ENCODE data around the gene ADARB2.

Gene ADARB2

GRCh38 chr10:1594372-1595241 is 142.7 kb downstream of the ADARB2 start:
- no peaks in the 10 kb centered on the region for H3K4me1 ChIP-seq (ENCODE audit: control insufficient read depth, insufficient read depth, low read length, unreplicated experiment)

GRCh38 chr10:1591742-1592141 is 145.6 kb downstream of the ADARB2 start:
- Histone ChIP-seq H2AFZ (ENCODE audit: low read length, unreplicated experiment) (no peak overlapping the region), H3K4me1 (ENCODE audit: control insufficient read depth, insufficient read depth, low read length, unreplicated experiment) (no peaks in the 10 kb centered on the region), H3K79me2 (ENCODE audit: control insufficient read depth, insufficient read depth, low read length, unreplicated experiment) (no peaks in the 10 kb centered on the region), H3K4me3 (ENCODE audit: low read depth, low read length) (no peak overlapping the region), H3K27me3 (ENCODE audit: insufficient read depth, low read length) (no peaks in the 10 kb centered on the region), H3K36me3 (ENCODE audit: insufficient read depth, low read length) (no peaks in the 10 kb centered on the region), H3K27ac (ENCODE audit: low read depth, low read length) (no peak overlapping the region)

More at GRCh38 chr10:1594372-1595241, 142.7 kb downstream of the ADARB2 start:
- Histone ChIP-seq H3K4me3 (ENCODE audit: low read depth, low read length) (no peak overlapping the region), H3K27me3 (ENCODE audit: insufficient read depth, low read length) (no peaks in the 10 kb centered on the region), H3K27ac (ENCODE audit: low read depth, low read length) (no peak overlapping the region), H2AFZ (ENCODE audit: low read length, unreplicated experiment) (no peak overlapping the region), H3K36me3 (ENCODE audit: insufficient read depth, low read length) (no peaks in the 10 kb centered on the region), H3K79me2 (ENCODE audit: control insufficient read depth, insufficient read depth, low read length, unreplicated experiment) (no peaks in the 10 kb centered on the region)

- Histone ChIP-seq H3K4me3 (ENCODE audit: low read depth, low read length) (no peak overlapping the region), H3K4me1 (ENCODE audit: control insufficient read depth, insufficient read depth, low read length, unreplicated experiment) (no peaks in the 10 kb centered on the region), H2AFZ (ENCODE audit: low read length, unreplicated experiment) (no peak overlapping the region), H3K27me3 (ENCODE audit: insufficient read depth, low read length) (no peaks in the 10 kb centered on the region), H3K79me2 (ENCODE audit: control insufficient read depth, insufficient read depth, low read length, unreplicated experiment) (no peaks in the 10 kb centered on the region), H3K27ac (ENCODE audit: low read depth, low read length) (no peak overlapping the region), H3K36me3 (ENCODE audit: insufficient read depth, low read length) (no peaks in the 10 kb centered on the region)
Observed at GRCh38 chr10:1591045-1591444, 146.3 kb downstream of the ADARB2 start.

DNA sequence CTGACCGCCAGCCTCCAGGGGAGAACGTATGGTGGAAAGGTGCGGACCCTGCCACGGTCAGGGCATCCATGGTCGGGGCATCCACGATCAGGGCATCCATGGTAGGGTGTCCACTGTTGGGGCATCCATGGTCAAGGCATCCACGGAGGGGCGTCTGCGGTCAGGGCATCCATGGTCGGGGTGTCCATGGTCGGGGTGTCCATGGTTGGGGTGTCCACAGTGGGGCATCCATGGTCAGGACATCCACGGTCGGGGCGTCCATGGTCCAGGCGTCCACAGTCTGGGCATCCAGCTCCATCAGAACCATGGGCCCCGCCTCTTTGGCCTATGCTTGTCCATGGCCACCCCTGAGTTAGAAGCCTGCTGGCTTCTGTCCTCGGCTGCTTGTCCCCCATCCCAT is 148.1 kb downstream of the ADARB2 start:
- Histone ChIP-seq H3K36me3 (ENCODE audit: insufficient read depth, low read length) (no peaks in the 10 kb centered on the region), H3K4me1 (ENCODE audit: control insufficient read depth, insufficient read depth, low read length, unreplicated experiment) (no peaks in the 10 kb centered on the region), H3K27me3 (ENCODE audit: insufficient read depth, low read length) (no peaks in the 10 kb centered on the region), H3K4me3 (ENCODE audit: low read depth, low read length) (no peak overlapping the region), H3K27ac (ENCODE audit: low read depth, low read length) (no peak overlapping the region), H3K79me2 (ENCODE audit: control insufficient read depth, insufficient read depth, low read length, unreplicated experiment) (no peaks in the 10 kb centered on the region), H2AFZ (ENCODE audit: low read length, unreplicated experiment) (no peak overlapping the region)

DNA sequence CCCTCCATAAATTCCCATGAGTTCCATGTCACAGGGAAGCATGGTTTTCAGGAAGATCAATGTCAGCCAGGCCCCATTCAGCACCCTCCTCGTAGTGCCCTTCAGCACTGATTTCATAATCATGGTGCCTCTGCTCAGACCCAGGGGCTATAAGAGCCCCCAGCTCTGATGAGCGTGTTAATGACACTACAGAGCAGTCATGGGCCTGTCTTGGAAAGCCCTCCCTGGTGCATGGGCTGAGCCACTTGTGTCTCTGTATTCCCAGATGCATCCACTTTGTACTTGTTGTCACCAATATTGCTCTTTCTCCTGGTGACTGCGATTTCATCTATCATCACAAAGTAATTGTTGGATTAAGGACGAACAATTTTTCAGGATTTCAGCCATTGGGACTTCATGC is 154.6 kb downstream of the ADARB2 start:
- H3K4me1 ChIP-seq (ENCODE audit: control insufficient read depth, insufficient read depth, low read length, unreplicated experiment): no peaks in the 10 kb centered on the region
- no peak overlapping the region for H2AFZ ChIP-seq (ENCODE audit: low read length, unreplicated experiment)
- H3K79me2 ChIP-seq (ENCODE audit: control insufficient read depth, insufficient read depth, low read length, unreplicated experiment): no peaks in the 10 kb centered on the region
- H3K36me3 ChIP-seq (ENCODE audit: insufficient read depth, low read length): no peaks in the 10 kb centered on the region
- no peaks in the 10 kb centered on the region for H3K27me3 ChIP-seq (ENCODE audit: insufficient read depth, low read length)
- H3K27ac ChIP-seq (ENCODE audit: low read depth, low read length): no peak overlapping the region
- no peak overlapping the region for H3K4me3 ChIP-seq (ENCODE audit: low read depth, low read length)

GRCh38 chr10:1581189-1581588 is 156.1 kb downstream of the ADARB2 start:
- no peaks in the 10 kb centered on the region for H3K36me3 ChIP-seq (ENCODE audit: insufficient read depth, low read length)
- H2AFZ ChIP-seq (ENCODE audit: low read length, unreplicated experiment): no peak overlapping the region
- H3K27ac ChIP-seq (ENCODE audit: low read depth, low read length): no peak overlapping the region
- H3K4me1 ChIP-seq (ENCODE audit: control insufficient read depth, insufficient read depth, low read length, unreplicated experiment): no peaks in the 10 kb centered on the region
- no peaks in the 10 kb centered on the region for H3K27me3 ChIP-seq (ENCODE audit: insufficient read depth, low read length)
- no peak overlapping the region for H3K4me3 ChIP-seq (ENCODE audit: low read depth, low read length)
- no peaks in the 10 kb centered on the region for H3K79me2 ChIP-seq (ENCODE audit: control insufficient read depth, insufficient read depth, low read length, unreplicated experiment)

GRCh38 chr10:1579671-1580070 is 157.7 kb downstream of the ADARB2 start:
- H3K27ac ChIP-seq (ENCODE audit: low read depth, low read length): no peak overlapping the region

DNA sequence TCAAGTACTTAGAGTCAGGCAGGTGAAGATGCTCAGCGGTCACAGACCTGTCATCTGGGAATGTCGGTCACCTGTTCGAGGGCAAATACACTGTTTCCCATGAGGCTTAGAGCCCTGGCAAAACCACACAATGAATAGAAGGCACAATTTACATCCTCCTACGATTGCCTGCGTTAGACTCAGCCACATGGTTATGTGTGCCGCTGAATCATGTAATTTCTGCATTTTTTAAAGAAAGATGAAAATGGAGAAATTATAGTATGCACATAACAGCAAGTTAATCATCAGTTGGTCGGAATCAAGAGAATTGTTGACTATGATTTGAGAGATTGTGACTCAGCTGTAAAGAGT is 158.2 kb downstream of the ADARB2 start:
- no peaks in the 10 kb centered on the region for H3K79me2 ChIP-seq (ENCODE audit: control insufficient read depth, insufficient read depth, low read length, unreplicated experiment)
- no peak overlapping the region for H3K4me3 ChIP-seq (ENCODE audit: low read depth, low read length)
- H3K27me3 ChIP-seq (ENCODE audit: insufficient read depth, low read length): no peaks in the 10 kb centered on the region
- no peaks in the 10 kb centered on the region for H3K36me3 ChIP-seq (ENCODE audit: insufficient read depth, low read length)
- H3K4me1 ChIP-seq (ENCODE audit: control insufficient read depth, insufficient read depth, low read length, unreplicated experiment): no peaks in the 10 kb centered on the region
- no peak overlapping the region for H2AFZ ChIP-seq (ENCODE audit: low read length, unreplicated experiment)
- no peak overlapping the region for H3K27ac ChIP-seq (ENCODE audit: low read depth, low read length)

More at GRCh38 chr10:1579671-1580070, 157.7 kb downstream of the ADARB2 start:
- no peaks in the 10 kb centered on the region for H3K4me1 ChIP-seq (ENCODE audit: control insufficient read depth, insufficient read depth, low read length, unreplicated experiment)
- no peak overlapping the region for H2AFZ ChIP-seq (ENCODE audit: low read length, unreplicated experiment)
- no peaks in the 10 kb centered on the region for H3K27me3 ChIP-seq (ENCODE audit: insufficient read depth, low read length)
- no peaks in the 10 kb centered on the region for H3K79me2 ChIP-seq (ENCODE audit: control insufficient read depth, insufficient read depth, low read length, unreplicated experiment)
- no peak overlapping the region for H3K4me3 ChIP-seq (ENCODE audit: low read depth, low read length)
- no peaks in the 10 kb centered on the region for H3K36me3 ChIP-seq (ENCODE audit: insufficient read depth, low read length)

DNA sequence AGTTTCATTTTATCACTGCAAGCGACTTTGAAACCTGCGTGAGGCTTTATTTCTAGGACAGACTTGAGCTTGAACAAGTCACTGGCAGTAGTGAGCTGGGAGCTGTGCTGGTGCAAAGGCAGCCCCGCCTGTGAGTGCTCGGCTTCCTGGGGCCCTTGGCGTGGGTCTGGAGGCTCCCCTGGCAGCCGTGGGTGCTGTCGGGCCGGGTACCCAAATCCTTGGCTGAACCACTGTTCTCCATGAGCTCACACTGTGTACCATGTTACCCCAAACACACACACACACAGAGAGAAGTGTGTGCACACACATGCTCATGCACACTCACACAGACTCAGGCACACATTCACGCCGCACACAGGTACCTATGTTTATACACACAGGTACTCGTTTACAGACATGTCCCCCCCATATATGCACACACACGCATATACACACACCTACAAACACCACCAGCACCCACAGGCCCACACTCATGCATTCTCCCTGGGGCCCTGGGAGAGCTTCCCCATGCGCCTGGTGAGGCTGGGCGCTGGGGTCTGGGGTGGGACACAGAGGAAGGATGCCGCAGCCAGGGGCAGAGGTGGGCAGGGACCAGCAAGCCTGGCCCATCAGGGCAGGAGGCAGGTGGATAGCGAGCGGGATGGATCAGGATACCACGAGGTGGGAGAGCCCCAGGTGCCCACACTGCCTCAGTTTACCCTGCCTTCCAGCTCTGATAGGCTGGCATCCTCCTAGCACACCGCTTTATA is 158.8 kb downstream of the ADARB2 start:
- H3K4me3 ChIP-seq (ENCODE audit: low read depth, low read length): no peak overlapping the region
- no peaks in the 10 kb centered on the region for H3K4me1 ChIP-seq (ENCODE audit: control insufficient read depth, insufficient read depth, low read length, unreplicated experiment)
- no peaks in the 10 kb centered on the region for H3K27me3 ChIP-seq (ENCODE audit: insufficient read depth, low read length)

GRCh38 chr10:1577945-1578344 is 159.4 kb downstream of the ADARB2 start:
- no peak overlapping the region for H2AFZ ChIP-seq (ENCODE audit: low read length, unreplicated experiment)
- H3K27me3 ChIP-seq (ENCODE audit: insufficient read depth, low read length): no peaks in the 10 kb centered on the region
- no peaks in the 10 kb centered on the region for H3K4me1 ChIP-seq (ENCODE audit: control insufficient read depth, insufficient read depth, low read length, unreplicated experiment)
- H3K27ac ChIP-seq (ENCODE audit: low read depth, low read length): no peak overlapping the region
- H3K36me3 ChIP-seq (ENCODE audit: insufficient read depth, low read length): no peaks in the 10 kb centered on the region
- no peaks in the 10 kb centered on the region for H3K79me2 ChIP-seq (ENCODE audit: control insufficient read depth, insufficient read depth, low read length, unreplicated experiment)
- no peak overlapping the region for H3K4me3 ChIP-seq (ENCODE audit: low read depth, low read length)

More for the DNA sequence above, 158.8 kb downstream of the ADARB2 start:
- H2AFZ ChIP-seq (ENCODE audit: low read length, unreplicated experiment): no peak overlapping the region
- H3K36me3 ChIP-seq (ENCODE audit: insufficient read depth, low read length): no peaks in the 10 kb centered on the region
- H3K79me2 ChIP-seq (ENCODE audit: control insufficient read depth, insufficient read depth, low read length, unreplicated experiment): no peaks in the 10 kb centered on the region
- no peak overlapping the region for H3K27ac ChIP-seq (ENCODE audit: low read depth, low read length)

DNA sequence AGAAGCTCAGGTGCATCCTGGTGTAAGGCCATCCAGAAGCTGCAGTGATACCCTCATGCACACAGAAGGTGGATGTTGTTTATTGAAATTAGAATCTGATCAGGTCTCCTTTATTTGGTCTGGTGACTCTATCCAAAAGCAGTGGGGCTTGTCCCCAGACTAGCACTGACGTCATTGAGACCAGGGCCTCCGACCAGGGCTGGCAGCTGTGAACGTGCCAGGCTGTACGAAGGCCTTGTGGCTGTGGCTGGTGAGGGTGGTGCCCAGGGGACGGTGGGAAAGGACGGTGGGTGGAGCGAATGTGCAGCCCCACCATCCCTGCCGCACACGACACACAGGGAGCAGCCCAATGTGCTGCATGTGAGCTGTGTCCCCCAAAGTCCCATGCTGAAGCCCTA is 160.0 kb downstream of the ADARB2 start:
- Histone ChIP-seq H3K4me3 (ENCODE audit: low read depth, low read length) (no peak overlapping the region), H3K4me1 (ENCODE audit: control insufficient read depth, insufficient read depth, low read length, unreplicated experiment) (no peaks in the 10 kb centered on the region), H3K36me3 (ENCODE audit: insufficient read depth, low read length) (no peaks in the 10 kb centered on the region), H3K27ac (ENCODE audit: low read depth, low read length) (no peak overlapping the region), H3K79me2 (ENCODE audit: control insufficient read depth, insufficient read depth, low read length, unreplicated experiment) (no peaks in the 10 kb centered on the region), H3K27me3 (ENCODE audit: insufficient read depth, low read length) (no peaks in the 10 kb centered on the region), H2AFZ (ENCODE audit: low read length, unreplicated experiment) (no peak overlapping the region)
